NCI-H2107 treated with DMSO at 0.1 percent for 48 hours (cell line): ENCODE measurements around the gene GABRG3.

Source experiments
- DNase-seq: peaks from one replicate; lab custom pipeline; 2025; ENCODE audit not compliant: unreplicated experiment; lab: John Stamatoyannopoulos, UW

GABRG3 gene

DNA sequence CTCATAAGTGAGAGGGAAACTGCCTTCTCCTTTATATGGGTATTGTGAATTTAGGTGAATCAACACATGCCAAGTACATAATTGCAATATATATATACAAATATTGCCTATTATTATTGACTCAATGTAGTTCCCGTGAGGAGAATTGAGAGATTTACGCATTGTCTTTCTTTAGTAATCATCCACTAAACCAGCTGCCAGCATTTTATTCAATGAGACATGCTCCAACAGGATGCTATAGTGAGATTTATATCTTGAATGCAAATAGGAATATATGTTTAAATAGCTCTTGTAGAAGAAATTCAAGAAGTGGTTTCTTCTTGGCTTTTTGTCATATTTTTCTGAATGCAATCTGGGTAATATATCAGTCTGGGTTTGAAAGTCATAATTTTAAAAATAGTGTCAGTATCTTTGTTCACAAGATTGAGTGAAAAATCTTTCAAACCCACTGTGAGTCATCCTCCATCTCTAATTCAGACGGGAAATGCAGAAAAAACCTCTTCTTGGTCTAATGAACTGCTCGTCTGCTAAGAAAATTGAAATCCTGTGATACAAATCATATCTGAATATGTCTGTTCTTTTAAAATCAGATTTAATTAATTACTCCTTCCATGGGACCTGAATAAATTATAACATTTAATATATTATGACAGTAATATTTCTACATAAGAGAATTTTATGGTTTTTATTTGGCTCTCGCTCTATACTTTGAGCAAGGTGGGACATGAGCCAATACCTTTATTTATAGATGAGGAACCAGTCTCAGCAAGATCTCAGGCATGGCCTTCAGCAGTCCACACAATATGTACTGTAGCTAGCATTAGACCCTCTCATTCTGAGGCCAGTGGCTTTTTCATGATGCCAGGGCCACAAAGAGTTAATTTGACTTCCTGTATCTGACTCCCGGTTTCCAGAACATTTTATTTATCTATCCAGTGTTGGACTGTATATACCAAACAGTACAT lies 516.0 kb downstream of the GABRG3 start:
- no peak for DNase-seq

DNA sequence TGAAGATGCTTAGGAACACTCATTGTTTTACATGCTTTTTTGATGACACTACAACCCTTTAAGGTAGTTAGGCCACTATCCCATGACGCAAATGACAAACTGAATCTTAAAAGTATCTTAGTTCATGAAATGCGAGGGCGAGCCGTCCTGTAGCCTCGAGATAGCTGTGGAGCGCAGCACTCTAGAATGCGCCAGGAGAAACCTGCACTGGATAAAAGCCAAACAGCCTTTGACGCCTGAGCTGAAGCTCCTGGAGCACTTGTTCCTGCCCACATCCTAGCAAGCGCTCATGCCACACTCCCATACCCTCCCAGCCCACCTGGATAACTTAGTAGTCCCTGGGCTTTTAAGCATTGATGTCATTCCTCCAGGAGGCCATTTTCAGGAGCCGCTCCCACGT lies 516.9 kb downstream of the GABRG3 start:
- no peak for DNase-seq

DNA sequence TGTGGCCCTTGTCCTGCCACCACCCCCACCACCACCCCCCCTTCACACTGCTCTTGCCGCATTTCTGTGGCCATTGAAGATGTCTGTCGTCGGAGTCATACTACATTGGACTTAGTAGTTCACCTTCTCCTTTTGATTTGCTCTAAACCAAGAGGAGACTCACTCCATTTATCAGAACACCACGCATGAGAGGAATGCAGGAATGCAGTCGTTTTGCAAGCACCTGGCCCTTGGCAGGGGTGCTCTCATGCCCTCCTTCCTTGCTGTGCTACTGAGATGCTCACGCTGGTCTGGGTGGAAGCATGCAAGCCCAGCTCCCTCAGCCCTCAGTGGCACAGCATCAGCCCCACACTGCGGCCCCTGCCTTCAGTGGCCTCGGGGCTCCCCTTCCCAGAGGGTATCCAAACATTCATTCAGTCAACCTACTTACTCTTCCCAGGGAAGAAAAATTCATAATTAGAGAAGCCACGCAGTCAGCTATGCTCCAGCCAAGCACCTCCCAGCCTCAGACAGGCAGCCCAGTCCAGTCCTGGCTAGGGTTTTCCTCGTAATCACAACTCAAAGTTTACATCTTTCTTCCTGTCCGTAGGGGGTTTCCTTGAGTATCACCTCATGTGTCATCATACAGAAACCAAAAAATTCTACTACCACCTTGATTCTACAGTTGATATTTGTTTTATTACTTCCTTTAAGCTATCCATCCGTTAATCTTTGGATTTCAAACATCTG lies 520.0 kb downstream of the GABRG3 start:
- DNase-seq, result no peak

DNA sequence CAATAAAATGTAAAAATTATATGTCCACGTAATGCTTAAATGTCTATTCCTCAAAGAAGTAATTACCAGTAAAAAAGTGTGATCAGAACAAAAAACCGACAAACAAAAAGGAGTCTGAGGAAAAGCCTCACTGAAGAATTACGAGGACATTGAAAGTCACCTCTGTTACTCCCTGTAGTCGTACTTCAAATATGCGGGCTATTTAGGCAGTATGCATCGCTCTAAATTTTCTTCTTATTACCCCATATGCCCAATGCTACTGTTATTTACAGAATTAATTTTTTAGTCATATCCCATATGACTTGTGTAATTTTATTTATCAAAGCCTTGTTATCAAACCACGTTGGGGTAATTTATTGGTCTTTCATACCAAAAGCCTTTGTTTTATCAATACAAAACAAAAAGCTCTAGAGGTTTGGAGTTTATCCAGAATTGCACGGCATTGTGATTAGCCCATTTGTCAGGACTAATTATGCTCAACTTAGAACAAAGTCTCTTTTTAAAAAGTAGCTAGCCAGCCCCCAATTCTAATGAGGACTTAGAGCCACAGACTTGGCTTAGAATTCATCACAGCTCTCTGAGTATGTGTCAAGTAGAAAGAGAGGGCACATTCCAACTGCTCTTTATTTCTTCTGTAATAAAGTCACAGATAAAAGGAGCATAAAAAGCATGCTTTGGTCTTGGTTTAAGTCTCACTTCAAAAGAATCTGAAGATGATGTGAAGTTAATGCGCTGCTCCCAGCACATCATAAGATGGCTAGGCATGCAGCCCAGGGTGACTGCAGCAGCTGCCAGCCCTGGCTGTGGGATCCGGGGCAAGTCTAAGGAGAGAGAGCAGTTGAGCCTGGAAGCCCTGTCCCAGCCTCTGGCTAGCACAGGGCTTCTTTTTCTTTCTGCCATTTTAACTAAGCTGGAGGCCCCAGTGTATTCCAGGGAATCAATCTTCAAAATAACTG lies 521.0 kb downstream of the GABRG3 start:
- no peak for DNase-seq

DNA sequence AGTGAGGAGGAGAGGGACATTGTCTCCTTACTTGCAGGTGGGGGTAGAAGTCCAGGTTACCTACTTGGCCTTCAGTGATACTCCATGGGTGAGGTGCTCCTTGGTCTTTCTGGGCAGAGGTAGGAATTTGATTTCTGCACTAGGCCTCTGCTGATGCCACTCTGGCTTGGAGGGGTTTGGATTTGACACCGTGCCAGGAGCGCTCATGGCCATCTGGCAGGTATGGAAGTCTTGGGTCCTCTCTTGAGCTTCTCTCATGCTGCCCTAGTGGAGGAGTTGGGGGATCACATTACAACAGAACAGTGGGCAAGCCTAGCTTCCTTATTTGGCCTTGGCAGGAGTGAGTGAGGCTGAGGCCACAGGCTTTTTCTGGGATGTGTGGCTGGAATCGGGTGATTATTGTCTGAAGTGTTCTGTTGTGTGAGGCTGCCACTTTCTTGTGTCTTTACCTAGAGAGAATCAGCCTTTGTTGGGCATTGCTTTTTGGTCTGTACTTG lies 525.0 kb downstream of the GABRG3 start:
- no peak for DNase-seq

DNA sequence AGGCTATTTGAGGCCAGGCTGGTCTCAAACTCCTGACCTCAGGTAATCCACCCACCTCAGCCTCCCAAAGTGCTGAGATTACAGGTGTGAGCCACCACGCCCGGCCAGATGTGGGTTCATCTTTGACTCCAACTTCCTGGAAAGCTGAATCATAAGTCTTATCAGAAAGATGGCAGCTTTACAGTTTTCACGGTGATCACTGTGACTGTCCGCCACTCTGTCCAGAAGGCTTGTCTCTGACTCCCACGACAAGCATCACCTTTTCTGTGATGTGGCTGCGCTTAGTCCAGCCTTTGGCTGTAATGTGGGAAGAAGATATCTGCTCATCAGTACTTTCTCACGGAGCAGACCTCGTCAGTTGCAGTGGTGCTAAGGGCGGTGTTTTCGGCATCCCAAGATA lies 527.7 kb downstream of the GABRG3 start:
- DNase-seq, result no peak

DNA sequence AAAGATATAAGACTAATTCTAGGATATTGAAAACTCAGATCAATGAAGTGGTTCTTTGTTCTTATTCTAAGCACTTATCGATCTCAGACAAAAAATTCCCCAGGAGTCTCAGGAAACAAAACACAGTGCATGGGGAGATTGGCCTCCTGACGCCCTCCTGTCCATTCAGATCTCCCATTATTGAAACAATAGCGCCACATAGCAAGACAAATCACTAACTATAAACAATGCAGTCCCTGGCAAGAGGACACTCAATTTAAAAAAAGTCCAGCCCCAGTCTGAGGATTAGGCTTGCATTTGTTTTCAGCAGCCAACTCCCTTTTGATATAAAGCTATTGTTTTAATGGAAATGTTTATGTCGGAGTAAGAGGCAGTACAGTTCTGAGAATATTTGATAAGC lies 528.2 kb downstream of the GABRG3 start:
- DNase-seq, result no peak

DNA sequence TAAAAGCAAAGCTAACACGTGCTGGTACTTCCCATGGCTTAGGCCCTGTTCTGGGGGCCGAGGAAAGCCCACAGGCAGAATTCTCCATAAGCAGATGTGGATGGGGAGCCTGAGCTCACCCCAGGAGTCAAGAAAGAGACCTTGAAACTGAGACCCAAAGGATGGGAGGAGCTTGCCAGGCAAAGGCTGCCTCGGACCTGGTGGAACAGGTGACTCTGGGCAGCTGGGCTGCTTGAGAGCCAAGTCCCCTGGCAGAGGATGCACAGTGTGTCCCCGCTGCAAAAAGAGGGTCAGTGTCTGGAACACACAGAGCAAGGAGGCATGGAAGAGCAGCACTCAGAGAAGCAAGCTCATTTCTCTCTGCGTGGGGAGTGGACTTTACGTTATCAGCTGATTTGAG lies 528.7 kb downstream of the GABRG3 start:
- DNase-seq, result no peak

DNA sequence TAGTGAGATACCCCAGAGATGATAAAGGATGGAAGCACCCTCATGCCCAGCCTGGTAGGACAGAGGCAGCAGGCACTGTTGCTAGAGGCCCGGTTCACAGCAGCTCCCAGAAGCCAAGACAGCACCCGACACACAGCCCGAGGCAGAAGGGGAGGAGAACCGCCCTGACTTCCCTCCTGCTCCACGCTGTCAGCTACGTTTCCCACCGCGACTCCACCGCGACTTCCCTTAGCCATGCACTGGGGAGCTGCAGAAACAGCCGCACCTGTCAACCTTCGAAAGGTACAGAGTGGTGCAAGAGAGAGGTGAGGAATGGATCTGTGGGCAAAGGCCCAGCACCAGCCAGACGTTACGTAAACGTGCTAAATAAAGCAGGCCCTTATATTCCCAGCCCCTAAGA lies 529.2 kb downstream of the GABRG3 start:
- DNase-seq, result no peak

DNA sequence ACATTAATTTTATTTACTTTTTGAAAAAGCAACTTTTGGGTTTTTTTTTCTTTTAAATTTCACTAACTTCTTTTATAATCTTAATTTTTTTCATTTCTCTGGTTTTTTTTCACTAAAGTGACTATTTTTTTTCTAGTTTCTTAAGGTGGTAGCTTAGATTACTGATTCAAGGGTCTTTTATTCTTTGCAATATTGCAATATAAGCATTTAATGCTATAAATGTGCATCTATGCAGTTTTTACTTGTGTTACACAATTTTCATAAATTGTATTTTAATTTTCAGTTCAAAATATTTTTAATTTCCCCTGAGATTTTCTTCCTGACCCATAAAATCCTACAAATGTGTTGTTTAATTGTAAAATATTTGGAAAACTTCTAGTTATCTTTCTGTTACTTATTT lies 535.8 kb downstream of the GABRG3 start:
- DNase-seq, result no peak

DNA sequence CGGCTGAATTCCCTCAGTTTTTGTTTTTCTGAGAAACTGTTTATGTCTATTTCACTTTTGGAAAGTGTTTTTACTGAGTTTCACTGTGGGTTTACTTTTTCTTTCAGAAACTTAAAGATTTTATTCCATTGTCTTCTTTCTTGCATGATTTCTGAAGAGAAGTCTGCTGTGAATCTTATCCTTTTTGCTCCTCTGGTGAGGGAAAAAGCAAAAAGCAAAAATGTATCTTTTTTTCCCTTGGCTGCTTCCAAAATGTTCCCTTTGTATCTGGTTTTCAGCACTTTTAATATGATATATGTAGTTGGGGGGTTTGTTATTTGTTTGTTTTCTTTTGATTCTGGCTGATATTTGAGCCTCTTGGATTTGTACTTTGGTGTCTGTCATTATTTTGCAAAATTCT lies 538.0 kb downstream of the GABRG3 start:
- DNase-seq, result no peak

DNA sequence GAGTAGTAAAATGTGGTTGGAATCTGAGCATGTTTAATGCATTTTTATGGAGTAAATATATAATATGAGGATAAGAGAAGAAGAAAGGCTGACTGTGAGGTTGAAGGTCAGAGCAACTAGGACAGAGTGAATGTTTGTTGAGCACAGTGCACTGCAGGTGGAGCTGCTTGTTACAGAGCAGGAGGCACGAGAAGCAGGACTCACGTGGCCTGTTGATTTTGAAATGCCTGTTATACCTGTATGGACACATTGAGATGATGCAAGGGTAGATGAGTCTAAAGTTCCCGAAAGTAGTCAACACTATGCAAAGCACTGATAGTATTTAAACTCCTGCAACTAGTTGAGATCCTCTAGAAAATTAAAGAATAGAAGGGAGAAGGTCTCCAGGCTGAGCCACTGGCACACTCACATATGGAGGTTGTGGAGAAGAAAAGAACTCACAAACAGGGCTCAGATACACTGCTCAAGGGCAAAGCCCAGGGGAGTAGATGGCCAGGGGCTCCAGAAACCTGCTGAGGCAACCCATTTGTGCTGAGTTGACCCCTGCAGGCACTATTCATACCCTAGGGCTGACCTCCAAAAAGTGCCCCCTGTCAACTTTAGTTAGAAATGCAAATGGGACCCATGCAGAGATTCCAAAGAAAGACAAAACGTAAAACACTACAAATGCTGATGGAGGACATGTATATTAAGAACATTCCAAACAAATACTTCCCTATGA lies 541.5 kb downstream of the GABRG3 start:
- no peak for DNase-seq

DNA sequence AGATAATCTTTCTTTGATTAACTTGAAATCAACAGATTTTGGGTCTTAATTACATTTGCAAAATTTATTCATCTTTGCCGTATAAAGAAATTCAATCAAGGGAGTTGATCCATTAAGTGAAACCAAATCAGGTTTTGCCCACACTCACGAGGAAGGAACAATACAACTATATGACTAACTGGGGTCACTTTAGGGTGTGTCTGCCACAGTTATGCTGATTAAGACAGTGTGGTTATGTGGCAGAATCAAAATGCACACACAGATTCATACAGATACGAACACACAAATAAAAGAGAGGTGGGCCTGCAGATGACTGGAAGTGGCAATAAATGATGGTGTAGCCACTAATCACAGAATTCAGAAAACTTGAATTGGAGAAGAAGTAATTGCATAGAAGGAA lies 543.5 kb downstream of the GABRG3 start:
- DNase-seq, result no peak

DNA sequence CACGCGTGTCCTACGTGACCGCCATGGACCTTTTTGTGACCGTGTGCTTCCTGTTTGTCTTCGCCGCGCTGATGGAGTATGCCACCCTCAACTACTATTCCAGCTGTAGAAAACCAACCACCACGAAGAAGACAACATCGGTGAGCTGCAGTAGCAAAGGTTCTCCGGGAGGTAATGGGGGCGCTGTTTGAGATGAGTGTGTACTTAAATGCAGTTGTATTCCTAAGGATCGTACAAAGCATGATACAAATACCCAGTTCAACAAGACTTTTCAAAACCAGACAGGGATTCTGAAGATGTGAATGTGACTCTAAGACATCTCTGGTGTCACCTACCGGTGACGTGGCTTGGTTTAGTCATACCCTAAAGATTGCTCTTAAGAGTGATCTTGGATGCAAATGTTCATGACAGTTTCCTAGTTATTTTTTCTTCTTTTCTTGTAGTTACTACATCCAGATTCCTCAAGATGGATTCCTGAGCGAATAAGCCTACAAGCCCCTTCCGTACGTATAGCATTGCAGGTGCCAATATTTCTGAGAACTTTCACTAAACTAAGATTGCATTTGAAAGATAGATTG lies 556.6 kb downstream of the GABRG3 start:
- no peak for DNase-seq

DNA sequence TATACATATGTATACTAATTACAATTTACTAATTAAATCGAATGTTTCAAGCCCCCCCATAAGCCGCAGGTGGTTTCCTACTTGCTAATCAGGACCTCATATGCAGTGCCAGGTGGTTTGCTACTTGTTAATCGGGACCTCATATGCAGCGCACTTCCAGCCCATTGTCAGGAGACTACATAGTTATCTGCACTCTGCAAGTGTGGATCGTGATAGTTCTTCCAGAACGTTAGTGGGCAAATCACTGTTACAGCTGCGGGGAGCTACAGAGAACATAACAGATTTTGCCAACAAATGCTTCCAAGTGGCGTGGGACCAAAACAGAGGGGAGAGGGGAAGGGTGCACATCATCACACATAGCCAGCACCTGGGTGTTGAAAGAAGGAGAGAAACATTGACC lies 558.4 kb downstream of the GABRG3 start:
- DNase-seq, result no peak

DNA sequence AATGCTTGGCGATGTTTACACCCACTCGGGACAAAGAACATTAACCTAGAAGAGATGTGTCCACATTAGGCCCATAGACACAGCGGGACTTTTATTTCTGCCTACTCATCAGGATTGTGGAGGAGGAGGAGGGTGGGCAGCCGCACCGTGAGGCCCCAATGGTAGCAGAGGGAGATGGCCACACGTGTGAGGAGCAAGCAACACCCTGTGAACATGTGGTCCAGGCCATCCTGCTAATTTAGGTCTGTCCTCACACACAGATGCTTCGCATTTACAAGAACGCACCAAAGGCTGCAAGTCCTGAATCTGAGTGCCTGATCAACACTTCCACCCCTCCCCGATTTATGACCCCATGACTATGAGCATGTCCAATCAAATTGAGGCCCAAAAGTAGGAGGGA lies 560.0 kb downstream of the GABRG3 start:
- no peak for DNase-seq

DNA sequence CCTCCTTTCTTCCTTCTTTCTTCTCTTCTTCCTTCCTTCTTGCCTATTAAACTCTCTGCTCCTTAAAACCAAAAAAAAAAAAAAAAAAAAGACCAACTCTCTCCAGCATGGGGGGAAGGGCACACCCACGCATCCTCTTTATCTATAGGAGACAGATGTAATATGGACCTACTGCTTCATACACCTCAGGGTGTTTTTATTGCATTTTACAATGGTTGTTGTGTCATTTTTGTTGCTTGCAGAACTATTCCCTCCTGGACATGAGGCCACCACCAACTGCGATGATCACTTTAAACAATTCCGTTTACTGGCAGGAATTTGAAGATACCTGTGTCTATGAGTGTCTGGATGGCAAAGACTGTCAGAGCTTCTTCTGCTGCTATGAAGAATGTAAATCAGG lies 561.4 kb downstream of the GABRG3 start:
- no peak for DNase-seq

DNA sequence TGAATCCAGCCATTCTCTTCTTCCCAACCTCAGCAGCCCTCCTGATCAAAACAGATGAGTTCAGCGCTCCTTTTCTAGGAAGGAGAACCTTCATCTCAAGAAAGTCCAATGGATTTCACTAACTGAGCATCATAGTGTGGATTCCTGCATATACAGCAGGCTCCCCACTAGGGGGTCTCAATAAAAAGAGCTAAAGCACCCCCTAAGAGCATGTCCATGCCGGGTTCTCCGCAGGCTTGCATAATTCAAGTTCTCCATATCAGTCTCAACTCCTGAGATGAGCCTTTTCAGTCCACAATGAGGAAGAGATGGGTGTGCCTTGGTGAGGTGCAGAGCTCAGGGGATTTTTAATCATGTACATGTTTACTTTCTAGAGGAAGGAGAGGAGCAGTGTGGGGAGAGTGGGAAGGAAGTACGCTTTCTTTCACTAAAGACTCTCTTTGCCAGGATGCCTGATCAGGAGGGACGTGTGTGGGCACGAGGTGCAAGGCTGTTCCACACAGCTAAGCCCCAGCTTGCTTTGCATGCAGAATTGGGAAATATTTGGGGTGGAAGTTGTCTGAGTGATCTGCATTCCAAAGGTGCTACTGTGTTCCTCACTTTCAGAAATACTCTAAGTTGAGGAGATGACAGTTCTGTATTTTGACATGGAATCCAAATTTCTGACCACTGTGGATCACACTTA lies 564.6 kb downstream of the GABRG3 start:
- DNase-seq, result no peak

DNA sequence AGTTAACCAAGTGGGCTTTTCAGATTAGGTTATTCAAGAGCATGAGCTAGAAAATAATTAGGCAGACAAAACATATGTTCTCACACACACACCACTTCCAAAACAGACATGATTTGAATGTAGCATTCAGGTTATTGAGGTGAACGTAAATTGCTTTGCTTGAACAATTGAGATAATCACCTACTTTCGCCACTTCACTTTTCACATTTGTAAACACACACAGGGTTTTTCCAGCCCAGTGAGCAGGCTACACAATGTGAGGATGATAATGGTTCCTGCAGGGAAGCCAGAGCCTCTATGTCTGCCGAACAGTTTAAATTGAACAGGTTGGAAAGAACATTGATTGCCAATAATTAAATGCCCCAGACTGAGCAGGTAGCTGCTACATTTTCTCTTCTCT lies 567.3 kb downstream of the GABRG3 start:
- peak; percentile 2 for DNase-seq
